NCI-H2196 treated with DMSO at 0.1 percent for 48 hours (cell line): ENCODE measurements around the gene ACY1.

ENCODE experiments used
- DNase-seq: peaks from one replicate; lab custom pipeline; 2025; ENCODE audit not compliant: unreplicated experiment; lab: John Stamatoyannopoulos, UW

The ACY1 gene

GRCh38 chr3:51962854-51963530 is 20.3 kb upstream of the ACY1 start:
- no peak for DNase-seq

GRCh38 chr3:51963951-51964451 is 19.3 kb upstream of the ACY1 start:
- DNase-seq, result no peak

- DNase-seq, result no peak
Measured at GRCh38 chr3:51964521-51964920, 18.8 kb upstream of the ACY1 start.

DNA sequence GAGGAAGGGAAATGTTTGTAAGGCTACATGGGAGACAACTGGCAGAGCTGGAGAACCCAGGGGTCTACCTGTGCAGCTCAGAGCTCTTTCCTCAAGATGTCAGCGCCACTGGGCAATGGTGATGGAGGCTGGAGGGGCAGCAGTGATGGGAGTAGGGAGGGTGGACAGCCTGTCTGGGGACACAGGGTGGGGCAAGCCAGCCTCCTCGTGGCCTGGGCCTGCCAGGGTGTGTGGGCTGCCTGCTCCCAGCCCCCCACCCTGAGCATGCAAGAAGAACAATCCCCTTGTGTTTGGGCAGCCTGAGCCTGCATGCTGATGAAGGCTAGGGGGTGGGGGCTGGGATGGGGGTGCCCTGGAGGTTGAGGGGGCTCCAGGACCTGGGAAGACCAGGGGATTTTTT is 17.3 kb upstream of the ACY1 start:
- no peak for DNase-seq

GRCh38 chr3:51966486-51966885 is 16.8 kb upstream of the ACY1 start:
- DNase-seq, result no peak

- no peak for DNase-seq
Measured at GRCh38 chr3:51966922-51967383, 16.4 kb upstream of the ACY1 start.

DNA sequence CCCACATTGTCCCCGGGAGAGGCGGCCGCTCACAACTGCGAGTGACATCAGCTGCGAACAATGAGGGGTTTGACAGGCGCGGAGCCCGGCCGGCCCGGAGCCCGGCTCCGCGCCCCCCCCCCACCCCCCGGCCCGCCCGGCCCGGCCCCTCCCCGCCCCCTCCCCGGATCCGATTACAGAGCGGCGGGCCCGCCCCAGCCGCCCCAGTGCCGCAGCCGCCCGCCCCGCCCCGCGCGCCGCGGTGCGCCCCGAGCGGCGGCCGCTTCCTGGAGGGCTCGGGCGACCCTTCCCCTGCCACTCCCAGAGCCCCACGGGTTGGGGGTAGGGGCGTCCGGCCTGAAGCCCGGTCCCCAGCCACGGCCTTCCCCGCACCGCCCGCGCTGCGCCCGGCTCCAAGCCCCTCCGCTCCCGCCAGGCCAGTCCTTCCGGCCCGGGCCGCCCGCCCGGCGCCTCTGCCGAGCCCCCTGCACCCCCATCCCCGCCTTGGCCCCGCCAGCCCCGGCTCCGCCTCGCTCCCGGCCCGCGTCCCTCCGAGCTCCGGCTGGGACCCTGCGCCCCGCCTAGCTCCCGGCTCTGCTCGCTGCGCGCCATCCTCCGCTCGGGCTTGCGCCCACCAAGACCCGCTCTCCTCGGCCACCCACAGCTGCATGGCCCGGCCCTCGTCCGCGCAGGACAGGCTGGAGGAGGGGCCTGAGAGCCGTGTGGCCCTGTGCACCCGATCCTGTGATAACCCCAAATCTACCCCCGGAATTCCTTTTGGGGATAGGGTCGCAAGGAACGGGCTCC is 15.8 kb upstream of the ACY1 start, which contains the start of gene PCBP4:
Gene PCBP4, minus strand, starts transcription at position 71 of the 786 bp plus-strand sequence. CDS start 6,214 bp downstream, outside the sequence.
- DNase-seq, result no peak

DNA sequence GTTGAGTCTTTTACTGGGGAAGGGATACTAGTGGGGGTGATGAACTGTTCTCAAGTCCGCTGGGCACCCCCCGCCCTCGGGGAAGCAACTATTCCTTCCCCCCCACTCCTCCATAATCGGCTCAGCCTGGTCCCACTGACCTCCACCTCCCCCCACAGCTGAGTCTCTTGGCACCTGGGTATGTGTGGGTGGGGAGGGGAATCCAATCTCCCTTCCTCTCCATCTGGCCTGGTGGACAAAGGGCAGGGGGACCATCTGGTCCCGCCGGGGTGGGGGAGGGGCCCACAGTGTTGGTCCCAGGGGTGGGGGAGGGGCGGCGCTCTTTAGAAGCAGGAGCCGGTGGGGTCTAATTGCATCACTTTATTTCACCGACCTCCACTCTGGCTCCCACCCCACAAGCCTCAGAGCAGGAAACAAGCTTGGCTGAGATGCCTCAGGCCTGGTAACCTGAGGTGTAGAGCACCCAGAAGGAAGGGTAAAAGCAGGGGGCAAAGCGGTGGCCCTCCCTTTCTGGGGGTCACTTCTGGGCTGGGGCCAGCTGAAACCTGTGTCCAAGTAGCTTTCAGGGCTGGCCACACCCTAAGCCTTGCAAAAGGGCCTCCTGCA is 15.1 kb upstream of the ACY1 start:
- no peak for DNase-seq

GRCh38 chr3:51968883-51969678 is 14.3 kb upstream of the ACY1 start:
- DNase-seq, result no peak

GRCh38 chr3:51969841-51970240 is 13.5 kb upstream of the ACY1 start:
- no peak for DNase-seq

DNA sequence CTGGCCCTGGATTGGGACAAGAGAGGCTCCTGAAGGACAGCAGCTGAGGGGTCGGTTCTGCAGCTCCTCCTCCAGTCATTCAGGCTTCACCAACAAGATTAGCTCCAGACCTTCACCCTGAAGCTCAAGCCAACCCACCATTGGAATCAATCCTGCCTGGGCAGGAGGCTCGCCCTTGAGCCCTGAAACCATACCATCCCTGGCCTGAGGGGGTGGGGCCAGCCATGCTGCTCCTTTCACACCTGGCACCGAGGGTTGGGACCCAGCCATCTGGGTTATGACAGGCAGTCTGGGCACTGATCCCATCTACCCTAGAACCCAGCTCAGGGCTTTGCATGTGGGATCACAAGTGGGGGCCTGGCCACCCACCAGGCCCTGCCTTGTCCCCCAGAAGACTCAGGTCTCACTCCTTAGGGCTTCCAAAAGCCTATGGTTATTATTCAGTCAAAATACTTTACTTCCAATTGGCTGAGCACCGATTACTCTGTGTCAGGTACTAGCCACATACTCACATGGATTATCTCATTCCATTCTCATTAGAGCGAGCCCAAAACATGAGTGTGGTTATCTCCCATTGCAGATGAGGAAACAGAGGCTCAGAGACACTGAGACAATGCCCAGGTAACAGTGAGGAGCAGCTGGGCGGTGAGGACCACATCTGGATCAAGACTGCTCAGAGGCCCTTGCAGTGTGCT is 12.6 kb upstream of the ACY1 start:
- DNase-seq, result no peak

DNA sequence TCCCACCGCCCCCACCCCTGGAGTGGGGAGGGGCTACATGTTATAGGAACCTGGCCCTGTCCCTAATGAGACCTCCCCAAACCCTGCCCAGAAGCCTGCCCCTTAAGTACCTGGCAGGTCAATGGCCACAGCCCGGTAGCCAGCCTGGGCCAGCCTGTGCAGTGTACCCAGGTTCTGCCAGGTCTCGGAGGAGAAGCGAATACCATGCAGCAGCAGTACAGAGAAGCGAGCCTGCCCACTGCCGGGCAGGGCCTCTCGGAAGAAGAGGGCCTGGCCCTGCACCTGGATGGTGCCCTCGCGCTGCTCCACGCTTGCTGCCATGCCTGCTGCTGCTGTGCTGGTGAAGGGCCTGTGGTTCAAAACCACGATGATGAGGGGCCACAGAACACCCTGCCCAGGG is 12.0 kb upstream of the ACY1 start:
- DNase-seq, result no peak

DNA sequence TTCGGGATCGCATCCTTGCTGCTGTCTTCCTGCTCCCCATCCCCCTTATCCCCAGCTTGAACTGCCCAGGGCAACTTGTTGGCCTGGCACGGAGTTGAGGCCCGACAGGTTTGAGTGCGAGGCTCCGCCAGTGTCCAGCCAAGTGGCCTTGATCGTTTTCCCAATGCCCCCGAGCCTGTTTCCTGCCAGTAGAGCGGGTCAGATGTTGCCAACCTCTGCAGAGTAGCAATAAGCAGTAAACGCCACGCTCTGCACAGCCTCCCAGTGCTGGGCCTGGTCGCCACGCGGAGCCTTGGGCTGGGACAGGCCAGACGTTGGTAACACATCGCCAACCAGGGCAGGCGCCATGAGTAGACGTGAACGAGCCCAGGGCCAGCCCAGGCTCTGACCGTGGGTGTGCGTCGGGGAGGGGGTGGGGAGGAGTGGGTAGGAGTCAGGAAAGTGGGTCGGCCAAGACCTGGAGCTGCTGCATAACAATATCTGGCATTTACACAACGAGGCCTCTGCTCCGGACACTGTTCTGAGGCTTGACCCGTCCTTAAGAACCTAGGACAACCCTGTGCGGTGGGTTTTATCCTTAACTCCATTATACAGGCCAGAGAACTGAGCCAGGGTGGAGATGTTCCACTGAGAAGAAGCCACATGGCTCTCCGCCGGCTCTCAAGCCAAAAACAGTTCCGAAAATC is 8.9 kb upstream of the ACY1 start:
- no peak for DNase-seq

- peak; percentile 15 for DNase-seq
Measured at GRCh38 chr3:51974963-51975851, 8.1 kb upstream of the ACY1 start, which contains the start of gene ABHD14A. TSS of gene ABHD14A (plus strand) at chr3:51975064. CDS start at chr3:51975136, 72 bp downstream.

GRCh38 chr3:51975852-51976549 is 7.3 kb upstream of the ACY1 start:
- no peak for DNase-seq

DNA sequence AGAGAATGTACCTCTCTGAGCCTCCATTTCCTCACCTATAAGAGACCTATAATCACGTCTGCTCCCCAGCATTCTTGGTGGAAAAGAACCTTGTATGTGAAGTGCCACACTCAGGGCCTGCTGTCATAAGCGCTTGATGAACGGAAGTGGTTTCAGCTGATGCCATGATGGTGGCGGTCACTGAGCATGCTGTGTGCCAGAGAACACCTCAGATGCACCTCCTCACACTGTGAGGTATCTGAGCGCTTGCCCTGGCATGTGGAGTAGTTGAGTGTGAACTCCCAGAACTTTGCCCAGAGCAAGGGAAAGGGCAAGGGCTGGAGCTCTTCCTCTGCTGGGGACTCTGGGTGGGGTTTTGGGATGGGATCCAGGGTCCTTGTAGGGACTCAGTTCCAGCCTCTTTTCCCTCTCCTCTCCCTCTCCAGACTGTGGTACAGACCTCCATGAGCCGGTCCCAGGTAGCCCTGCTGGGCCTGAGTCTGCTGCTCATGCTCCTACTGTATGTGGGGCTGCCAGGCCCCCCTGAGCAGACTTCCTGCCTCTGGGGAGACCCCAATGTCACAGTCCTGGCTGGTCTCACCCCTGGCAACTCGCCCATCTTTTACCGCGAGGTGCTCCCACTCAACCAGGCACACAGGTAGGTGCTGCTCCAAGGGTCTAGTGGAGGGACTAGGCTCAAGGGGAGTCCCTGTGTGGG is 5.7 kb upstream of the ACY1 start:
- no peak for DNase-seq

DNA sequence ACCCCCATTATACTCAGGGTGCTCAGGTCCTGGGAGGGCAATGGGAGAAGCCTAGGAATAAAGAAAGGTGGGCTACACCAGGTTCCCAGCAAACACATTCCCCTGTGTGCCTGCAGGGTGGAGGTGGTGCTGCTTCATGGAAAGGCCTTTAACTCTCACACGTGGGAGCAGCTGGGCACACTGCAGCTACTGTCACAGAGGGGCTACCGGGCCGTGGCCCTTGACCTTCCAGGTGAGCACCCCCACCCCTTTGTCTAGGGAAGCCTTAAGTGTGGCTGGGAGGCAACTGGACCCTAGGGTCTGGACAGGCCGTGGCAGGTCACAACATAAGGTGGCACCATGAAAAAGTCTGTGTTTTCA is 5.2 kb upstream of the ACY1 start:
- no peak for DNase-seq

GRCh38 chr3:51980253-51980652 is 3.1 kb upstream of the ACY1 start:
- no peak for DNase-seq
